NCI-H748 (cell line): Measurements from ENCODE around the gene ZDHHC11.
"Not testable (repeated sequence)": the region's sequence is repeated elsewhere in the genome, so short reads cannot be mapped to it uniquely, and the experiment has no call there.

Experiments
- DNase-seq: peaks from one replicate; lab custom pipeline; 2025; ENCODE audit not compliant: unreplicated experiment; lab: John Stamatoyannopoulos, UW

ZDHHC11 gene

DNA sequence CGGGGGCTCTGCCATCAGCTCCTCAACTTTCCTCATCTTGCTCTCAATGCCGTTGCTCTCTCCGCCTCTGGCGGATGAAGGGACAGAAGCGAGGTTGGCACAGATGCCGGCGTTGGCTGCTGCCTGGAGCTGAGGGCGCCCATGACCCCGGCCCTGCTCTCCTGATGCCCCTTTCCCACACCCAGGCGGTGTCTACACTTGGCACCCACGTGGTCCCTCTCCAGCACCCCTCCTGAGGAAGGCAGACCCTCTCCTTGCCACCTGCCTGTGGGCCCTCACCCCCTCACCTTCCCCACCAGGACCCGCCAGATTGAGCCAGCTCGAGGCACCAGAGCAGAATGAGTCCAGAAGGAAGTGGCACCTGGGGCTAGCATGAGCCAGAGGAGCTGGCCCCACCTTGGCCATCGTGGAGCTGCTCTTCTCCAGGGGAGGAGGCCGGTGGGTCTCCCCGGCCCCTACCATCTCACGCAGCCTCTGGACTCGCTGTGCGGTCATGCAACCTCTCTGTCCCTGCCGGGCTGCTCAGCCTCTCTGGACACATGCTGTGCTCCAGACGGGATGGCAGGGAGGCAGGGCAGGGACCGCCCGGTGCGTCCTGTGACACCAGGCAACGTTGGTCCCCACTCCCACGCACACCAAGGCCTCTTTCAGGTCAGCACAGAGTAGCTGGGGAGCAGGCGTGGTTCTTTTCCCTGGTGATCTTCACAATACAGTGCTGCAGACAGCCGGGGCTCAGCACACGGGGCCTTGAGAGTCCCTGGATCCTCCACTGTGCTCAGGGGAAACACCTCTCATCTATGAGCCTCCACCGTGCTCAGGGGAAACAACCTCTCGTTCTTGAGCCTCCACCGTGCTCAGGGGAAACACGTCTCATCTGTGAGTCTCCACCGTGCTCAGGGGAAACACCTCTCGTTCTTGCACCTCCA, 4.8 kb downstream of the ZDHHC11 start:
- not testable (repeated sequence) for DNase-seq

GRCh38 chr5:845031-845675, 5.6 kb downstream of the ZDHHC11 start:
- DNase-seq, result not testable (repeated sequence)

GRCh38 chr5:844426-844825, 6.4 kb downstream of the ZDHHC11 start:
- DNase-seq, result not testable (repeated sequence)

GRCh38 chr5:843926-844325, 6.9 kb downstream of the ZDHHC11 start:
- DNase-seq, result peak; percentile 44

DNA sequence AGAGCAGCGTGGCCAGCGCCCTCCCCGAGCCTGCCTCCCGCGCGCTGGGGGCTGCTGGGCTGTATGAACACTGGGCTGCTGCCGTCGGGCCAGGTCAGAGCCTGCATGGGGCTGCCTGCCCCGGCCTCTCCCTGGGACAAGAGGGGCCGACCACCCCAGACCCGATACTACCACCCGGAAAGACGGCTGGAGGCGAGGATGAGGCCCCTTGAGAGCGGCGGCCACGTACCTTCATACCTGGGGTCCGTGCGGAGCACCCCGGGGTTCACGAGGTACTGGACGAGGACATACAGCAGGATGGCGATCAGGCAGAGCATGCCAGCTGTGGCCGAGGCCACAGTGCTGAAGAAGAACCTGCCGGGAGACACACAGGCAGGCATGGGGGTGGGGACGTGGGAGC, 7.4 kb downstream of the ZDHHC11 start:
- not testable (repeated sequence) for DNase-seq

DNA sequence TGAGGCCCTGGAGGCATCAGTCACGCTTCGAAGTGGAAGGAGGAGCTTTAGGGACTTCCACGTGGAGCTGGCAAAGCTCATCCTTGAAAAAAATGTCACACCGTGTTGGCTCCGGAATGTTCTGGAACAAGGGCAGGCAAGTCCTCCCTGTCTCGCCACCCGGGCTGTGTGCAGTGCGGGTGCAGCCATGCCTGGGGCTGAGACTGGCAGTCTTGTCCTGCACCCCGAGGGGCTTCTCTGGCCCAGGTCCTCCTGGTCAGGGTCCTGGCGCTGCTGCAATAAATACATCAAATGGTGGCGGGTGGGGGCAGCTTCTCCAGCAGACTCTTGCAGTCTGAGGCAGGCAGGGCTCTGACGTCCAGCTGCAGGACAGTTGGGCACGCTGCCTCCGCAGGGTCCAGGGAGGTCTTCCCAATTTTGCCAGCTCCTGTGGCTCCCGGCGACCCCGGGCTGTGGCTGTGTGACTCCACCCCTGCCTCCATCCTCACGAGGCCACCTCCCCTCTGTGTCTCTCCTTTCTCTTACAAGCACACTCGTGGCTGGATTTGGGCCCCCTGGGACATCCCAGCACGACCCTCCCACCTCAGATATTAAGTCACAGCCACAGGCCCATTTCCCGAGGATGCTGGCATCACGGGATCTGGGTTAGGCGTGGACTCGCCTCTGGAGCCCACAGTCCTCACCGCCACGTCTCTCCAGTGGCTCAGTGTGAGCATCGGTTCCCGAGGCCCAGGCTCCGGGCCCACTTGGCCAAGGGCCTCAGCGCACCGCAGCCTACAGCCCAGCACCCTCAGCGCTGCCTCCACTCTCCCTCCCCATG, 8.2 kb downstream of the ZDHHC11 start:
- not testable (repeated sequence) for DNase-seq

DNA sequence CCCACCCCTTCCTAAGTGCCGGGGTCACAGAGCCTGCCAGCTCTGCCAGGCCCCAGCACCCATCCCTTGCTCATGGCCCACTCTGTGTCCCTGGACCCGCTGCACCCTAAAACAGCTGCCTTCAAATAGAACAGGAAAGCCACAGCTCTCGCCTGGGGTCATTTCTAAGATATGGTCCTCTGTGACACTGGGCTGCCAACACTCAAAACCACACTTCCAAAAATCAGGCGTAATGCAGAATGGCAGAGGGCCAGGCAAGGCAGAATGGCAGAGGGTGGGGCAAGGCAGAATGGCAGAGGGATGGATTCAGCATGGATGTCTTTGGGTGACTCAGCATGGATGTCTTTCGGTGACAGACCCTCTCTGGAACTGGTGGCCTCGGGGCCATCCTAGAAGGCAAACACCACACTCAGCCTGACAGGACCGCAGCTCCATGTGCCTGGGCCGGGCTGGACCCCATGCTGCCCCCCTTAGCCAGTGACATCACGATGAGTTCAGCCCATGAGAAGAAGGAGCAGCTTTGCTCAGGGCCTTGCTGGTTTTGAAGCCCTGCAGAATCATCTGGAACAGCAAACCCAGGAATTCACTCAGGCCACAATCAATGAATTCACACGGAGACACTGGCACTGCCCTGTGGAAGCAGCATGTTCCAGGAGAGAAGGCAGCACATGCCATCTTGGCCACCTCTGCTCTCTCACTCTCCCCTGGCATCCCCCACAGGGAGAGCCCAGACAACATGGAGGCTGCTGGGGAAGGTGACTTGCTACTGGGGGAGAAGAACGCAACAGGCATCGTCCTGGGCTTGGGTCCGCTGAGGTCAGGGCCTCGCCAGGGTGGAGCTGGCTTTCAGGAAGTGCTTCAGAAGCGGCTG, 9.0 kb downstream of the ZDHHC11 start:
- DNase-seq, result not testable (repeated sequence)

- not testable (repeated sequence) for DNase-seq
These were observed 9.8 kb downstream of the ZDHHC11 start for GRCh38 chr5:840974-841435.

DNA sequence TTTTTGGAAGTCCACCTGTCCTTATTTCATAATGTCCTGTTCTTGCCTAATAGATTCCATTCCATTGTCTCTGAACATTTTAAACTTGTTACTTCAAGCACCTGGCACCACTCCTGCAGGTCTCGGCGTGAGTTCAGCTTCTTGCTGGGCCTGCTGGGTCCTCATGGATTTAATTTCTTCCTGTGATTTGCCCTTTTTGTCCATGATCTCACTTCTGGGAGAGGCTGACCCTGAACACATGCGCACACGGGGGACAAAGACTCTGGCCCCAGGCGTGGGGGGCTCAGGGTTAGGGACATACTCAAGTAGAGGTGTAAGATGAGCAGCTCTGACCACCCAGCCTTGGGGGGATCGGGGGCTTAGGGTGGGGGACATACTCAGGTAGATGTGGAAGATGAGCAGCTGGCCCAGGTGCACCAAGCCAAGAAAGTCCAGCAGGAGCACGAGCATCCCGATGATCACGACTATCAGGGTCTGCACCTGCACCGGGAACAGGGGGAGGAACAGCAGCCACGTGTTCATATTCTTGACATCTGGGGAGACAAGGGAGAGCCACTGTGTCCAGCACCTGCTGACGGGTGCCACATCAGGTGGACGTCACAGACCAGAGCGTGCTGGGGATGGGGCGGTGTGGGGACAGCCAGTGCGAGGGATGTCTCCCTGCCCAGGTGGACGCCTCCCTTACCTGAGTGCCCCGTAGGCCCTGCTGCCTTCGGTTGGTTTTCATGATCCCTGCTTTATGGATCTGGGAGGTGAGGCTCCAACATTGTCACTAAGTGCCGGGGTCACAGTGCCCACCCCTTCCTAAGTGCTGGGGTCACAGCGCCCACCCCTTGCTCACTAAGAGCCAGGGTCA, 10.4 kb downstream of the ZDHHC11 start:
- DNase-seq, result not testable (repeated sequence)

DNA sequence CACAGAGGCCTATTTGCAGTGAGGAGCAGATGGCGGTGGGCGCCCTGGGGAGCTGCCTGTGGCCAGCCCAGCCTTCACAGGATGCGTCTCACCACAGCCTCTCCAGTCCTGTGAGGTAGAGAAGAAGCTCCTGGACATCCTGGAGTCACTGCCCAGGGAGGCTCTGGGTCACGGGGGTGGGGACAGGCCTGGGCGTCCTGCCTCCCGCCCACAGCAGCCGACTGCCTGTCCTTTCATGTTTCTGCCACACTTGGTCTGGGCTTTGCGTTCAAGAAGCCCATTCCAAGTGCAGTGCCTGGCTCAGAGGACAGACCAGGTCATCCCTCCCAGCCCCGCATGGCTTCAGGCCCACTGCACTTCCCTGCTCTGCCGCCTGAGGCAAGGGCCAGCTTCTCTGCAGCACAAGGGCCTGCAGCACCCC, 12.3 kb downstream of the ZDHHC11 start:
- not testable (repeated sequence) for DNase-seq

DNA sequence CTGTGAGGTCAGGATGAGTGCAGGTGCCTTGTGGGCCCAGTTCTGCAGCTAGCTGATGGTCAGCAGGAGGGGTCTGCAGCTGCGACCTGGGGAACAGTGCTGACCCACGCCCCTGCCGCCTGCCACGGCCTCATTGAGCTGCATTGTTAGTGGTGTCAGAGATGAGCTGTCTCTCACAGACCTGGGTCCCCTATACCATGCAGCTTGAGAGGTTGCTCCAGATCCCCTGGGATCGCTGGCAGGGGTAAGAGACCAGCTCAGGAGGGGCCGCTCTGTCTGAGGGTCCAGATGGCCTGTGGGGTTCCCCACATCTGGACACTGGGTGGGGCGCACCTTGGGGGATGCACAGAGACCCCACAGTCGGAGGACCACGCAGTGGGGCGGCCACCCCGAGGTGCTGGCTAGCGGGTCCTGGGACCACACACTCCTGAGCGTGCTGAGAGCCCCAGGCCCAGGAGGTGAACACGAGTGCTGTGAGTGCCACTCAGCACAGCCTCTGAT, 13.1 kb downstream of the ZDHHC11 start:
- not testable (repeated sequence) for DNase-seq

GRCh38 chr5:835933-836612, 14.7 kb downstream of the ZDHHC11 start:
- not testable (repeated sequence) for DNase-seq

- DNase-seq, result not testable (repeated sequence)
These were observed 16.8 kb downstream of the ZDHHC11 start for GRCh38 chr5:834013-834412.

DNA sequence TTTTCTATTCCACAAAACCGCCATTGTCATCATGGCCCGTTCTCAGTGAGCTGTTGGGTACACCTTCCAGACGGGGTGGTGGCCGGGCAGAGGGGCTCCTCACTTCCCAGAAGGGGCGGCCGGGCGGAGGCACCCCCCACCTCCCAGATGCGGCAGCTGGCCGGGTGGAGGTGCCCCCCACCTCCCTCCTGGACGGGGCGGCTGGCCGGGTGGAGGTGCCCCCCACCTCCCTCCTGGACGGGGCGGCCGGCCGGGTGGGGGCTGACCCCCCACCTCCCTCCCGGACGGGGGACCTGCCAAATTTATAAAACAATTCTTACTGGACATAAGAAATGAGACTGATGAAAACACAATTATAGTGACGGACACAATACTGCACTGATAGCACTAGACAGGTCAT, 22.6 kb downstream of the ZDHHC11 start:
- not testable (repeated sequence) for DNase-seq

DNA sequence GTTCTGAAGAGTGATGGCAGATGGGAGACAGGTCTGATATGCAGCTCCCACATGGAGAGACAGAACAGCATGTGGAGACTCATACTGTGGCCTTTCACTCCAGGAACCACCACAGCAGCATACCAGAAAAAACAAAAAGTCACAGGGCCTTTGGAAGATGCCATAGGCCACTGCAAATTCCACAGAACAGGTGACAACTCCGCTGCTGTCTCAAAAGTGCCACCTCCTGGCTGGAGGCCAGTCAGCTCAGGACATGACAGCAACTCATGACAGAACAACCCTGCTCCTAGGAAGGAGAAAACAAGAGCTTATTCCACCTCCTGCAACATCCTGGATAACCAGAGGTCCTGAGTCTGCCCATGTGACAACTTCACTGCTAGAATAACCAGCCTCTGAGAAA, 25.2 kb downstream of the ZDHHC11 start:
- peak; percentile 66 for DNase-seq

GRCh38 chr5:821504-821903, 29.3 kb downstream of the ZDHHC11 start:
- DNase-seq, result no peak

GRCh38 chr5:820245-820644, 30.5 kb downstream of the ZDHHC11 start:
- DNase-seq, result no peak

GRCh38 chr5:819078-819477, 31.7 kb downstream of the ZDHHC11 start:
- DNase-seq, result no peak
